Stimulated activated CD4-positive, alpha-beta T cell treated with anti-CD3 and anti-CD28 coated beads, Interleukin-4, amount 100 ng/mL, for 24 hours (primary cell): ENCODE measurements around the gene HIGD2A.

Experiments used
- DNase-seq: peaks from one replicate; pipeline ENCODE4 v3.0.0-alpha.2; 2020

The HIGD2A gene

DNA sequence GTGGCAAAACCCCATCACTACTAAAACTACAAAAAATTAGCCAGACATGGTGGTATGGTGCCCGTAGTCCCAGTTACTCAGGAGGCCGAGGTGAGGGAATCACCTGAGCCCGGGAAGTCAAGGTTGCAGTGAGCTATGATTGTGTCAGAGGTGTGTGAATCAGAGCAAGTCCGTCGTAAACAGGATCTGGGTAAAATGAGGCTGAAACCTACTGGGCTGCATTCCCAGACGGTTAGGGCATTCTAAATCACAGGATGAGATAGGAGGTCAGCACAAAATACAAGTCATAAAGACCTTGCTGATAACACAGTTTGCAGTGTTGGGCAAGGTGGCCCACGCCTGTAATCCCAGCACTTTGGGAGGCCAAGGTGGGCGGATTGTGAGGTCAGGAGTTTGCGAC is 29.7 kb downstream of the HIGD2A start:
- no peak for DNase-seq

DNA sequence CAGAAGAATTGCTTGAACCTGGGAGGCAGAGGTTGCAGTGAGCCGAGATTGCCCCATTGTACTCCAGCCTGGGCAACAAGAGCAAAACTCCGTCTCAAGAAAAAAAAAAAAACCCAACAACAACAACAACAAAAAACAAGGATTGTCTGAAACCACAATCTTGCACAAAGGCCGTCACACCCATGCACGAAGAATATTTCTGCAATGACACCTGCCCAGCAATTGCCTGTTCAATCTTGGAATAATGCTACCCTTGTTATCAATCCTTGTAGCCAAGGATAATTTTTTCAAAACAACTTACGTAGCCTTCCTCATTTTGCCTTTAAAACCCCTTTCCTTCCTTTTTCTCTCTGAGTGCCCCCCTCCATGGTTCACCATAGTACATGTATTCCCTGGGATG is 31.5 kb downstream of the HIGD2A start:
- no peak for DNase-seq

DNA sequence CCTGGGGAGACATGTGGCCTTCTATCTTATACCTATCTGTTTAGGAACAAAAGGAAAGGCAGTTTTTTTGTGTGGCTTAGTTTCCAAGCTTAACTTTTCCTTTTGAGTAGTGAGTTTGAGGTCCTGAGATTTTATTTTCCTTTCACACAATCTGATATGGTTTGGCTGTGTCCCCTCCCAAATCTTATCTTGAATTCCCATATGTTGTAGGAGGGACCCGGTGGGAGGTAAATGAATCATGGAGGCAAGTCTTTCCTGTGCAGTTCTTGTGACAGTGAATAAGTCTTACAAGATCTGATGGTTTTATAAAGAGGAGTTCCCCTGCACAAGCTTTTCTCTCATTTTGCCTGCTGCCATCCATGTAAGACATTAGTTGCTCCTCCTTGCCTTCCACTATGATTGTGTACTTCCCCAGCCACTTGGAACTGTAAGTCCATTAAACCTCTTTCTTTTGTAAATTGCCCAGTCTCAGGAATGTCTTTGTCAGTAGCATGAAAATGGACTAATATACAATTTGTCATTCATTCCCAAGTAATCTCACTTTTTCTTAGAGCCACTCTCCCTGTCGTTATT is 32.5 kb downstream of the HIGD2A start:
- no peak for DNase-seq

DNA sequence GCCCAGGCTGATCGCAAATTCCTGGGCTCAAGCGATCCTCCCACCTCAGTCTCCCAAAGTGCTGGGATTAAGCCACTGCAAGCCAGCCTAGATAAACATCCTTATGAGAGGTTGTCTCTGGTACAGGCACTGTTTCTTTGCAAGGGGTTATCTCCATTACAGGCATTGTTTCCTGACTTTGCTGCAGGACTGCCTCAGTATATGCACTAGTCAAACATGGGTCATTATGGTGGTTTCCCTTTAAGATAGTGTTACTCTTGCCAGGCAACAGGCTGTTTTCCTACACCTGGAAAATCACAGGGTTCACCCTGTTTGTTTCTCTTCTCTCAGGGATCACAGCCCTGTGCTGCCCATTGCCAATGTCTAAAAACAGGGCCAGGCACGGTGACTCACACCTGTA is 35.6 kb downstream of the HIGD2A start:
- DNase-seq = no peak

DNA sequence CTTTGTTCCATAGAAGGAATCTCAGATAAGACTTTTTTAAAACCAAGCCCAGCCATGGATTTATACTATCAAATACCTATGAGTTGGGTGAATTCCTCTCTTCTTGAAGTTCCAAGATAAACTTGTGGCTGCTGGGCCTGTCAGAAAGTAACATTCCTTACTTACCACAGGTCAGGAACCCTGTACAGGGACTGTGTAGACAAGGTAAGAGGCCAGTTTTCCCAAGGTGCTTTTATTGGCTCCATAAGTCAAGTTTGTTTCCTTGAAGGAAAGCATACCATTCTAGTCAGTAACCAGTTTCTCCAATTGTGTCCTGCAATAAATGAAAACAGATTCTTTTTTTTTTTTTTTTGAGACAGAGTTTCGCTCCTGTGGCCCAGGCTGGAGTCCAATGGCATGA is 36.6 kb downstream of the HIGD2A start:
- no peak for DNase-seq

DNA sequence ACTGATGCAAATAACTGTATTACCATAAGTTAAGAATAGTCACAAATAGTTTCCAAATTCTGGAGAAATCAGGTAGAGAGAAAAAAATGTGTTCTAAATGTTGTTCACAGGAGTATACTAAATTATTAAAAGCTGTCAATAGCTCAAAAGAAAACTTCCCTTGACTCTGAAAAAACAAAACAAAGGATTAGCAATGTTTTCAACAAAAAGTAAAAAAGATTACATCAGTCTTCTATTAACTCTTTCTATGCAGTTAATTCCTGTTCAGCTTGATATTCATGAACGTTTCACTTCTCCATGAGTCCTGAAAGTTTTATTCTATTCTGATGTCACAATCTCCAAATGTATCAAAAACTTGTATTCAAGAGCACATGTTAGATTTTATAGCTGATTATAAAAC is 37.2 kb downstream of the HIGD2A start:
- DNase-seq = no peak

DNA sequence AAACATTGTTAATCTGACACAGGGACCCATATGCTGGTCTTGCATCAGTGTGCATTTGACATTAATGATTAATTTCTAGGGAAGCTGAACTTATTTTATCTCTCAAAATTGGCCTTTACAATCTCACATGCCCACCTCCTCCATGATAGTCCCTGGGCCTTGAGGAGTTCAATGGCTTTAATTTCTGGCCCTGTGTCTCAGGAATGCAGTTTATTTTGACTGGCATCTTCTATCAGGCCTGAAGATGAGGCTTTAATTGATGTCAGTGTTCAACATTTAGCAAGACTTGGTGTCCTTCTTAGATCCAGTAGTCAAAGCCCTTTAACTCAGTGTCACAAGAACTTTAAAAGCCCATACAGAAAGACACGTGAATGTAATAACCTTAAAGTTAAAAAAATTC is 38.3 kb downstream of the HIGD2A start:
- no peak for DNase-seq

DNA sequence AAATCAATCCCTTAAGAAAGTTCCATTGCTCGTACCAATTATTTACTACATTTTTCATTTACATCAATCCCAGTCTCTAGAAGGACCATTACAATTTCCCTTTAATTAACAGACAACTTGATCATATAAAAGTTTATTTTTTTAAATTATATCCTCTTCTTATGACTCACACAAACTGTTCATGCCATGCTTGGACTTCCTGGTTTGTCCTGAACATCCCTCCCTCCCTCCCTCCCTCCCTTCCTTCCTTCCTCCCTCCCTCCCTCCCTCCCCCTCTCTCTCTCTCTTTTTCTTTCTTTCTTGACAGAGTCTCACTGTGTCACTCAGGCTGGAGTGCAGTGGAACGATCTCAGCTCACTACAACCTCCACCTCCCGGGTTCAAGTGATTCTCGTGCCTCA is 39.4 kb downstream of the HIGD2A start:
- DNase-seq = no peak

DNA sequence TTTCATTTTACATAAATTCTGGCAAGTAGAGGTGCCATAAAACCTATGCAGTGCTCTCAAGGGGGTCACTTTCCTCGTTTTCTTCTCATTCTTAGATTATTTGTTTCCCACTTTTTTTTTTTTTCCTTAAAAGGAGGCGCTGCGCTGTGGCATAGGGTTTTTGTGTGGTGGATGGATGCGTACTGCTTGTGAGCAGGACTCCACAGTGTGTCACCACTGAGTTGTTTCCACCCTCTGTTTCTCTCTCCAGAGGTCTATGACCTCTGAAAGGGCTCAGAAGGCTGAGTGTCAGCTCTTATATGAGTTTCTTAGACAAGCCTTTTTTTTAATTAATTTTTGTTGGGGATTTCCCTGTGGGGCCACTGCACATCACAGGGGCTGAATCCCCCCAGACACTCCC is 41.4 kb downstream of the HIGD2A start:
- DNase-seq = no peak

DNA sequence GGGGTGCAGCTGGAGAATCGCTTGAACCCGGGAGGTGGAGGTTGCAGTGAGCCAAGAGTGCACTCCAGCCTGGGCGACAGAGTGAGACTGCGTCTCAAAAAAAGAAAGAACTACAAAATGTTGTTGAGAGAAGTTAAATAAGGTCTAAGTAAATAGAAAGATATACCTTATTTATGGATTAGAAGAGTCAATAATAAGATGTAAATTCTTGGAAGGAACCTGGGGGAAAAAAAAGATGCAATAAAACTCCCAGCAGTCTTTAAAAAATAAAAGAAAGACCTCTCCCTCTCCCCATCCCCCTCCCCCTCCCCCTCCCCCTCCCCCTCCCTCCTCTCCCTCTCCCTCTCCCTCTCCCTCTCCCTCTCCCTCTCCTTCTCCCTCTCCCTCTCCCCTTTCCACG is 44.2 kb downstream of the HIGD2A start:
- DNase-seq = no peak

DNA sequence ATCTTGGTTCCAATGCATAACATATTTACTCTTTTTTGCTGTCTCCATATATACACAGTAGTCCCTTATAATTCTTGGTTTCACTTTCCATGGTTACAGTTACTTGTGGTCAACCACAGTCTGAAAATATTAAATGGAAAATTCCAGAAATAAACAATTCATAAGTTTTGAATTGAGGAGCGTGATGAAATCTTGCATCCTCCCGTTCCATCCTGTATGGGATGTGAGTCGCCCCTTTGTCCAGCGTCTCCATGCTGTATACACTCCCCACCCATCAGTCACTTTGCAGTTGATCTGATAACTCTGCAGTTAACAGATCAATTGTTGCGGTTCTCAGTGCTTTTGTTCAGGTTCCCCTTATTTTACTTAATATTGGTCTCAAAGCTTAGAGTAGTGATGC is 48.1 kb downstream of the HIGD2A start:
- DNase-seq = no peak

DNA sequence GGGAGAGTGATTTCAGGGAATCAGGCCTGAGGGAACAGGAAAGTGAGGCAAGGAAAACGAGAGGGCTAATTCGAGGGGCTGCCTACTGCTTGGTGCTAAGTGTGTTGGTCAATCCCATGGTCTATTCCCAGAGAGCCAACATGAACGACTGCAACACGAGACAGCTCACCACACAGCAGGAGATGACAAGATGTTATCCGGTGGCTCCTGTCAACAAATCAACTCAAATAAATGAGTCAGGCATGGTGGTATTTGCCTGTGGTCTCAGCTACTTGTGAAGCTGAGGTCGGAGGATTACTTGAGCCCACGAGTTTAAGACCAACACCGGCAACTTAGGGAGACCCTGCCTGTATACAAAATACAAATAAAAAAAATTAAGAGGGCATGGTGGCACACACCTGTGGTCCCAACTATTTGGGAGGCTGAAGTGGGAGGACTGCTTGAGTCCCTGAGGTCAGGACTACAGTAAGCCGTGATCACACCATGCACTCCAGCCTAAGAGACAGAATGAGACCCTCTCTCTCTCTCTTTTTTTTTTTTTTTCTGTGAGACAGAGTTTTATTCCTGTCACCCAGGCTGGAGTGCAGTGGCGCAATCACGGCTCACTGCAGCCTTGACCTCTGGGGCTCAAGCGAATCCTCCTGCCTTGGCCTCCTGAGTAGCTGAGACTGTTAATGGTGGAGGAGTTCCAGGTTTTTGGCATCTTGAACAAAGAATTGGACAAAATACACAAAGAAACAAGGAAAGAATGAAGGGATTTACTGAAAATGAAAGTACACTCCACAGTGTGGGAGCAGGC is 50.6 kb downstream of the HIGD2A start:
- no peak for DNase-seq
